Neuron (in vitro differentiated cells): Measurements from ENCODE around the gene TRERF1.
"Not testable (repeated sequence)": the region's sequence is repeated elsewhere in the genome, so short reads cannot be mapped to it uniquely, and the experiment has no call there.

Source experiments
- H2AFZ ChIP-seq: one replicate; pipeline ENCODE4 v1.6.1; 2013; ENCODE audit warnings: low read depth, mild to moderate bottlenecking, inconsistent platforms, low read length, moderate library complexity
- H3K27me3 ChIP-seq: one replicate; pipeline ENCODE4 v1.6.1; 2013; ENCODE audit warnings: low read length; ENCODE audit not compliant: insufficient read depth
- H3K36me3 ChIP-seq: one replicate; pipeline ENCODE4 v1.6.1; 2013; ENCODE audit warnings: low read length; ENCODE audit not compliant: insufficient read depth
- H3K4me1 ChIP-seq: one replicate; pipeline ENCODE4 v1.6.1; 2013; ENCODE audit warnings: low read length; ENCODE audit not compliant: insufficient read depth
- H3K4me3 ChIP-seq: 2 replicates; pipeline ENCODE4 v1.5.1; 2013; ENCODE audit warnings: mild to moderate bottlenecking, low read length, moderate library complexity
- H3K9me3 ChIP-seq: one replicate; pipeline ENCODE4 v1.6.1; 2013; ENCODE audit warnings: low read length

The TRERF1 gene

DNA sequence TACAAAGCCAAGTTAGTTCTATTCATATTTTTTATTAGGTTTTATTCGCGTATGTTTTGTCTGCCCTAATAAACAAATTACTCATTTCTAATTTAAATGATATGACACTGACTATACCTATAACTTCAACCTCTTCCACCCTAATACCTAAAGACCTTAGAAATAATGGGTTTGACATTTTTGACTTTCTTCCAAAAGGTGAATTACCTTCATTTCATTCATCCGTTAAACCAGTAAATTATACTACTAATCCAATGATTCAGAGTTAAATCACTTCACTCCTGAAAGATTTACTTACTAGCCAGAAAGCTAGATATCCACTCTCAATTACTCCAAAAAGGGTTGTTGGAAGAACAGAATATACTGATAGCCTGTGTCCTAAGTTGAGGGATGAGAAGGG is 239.3 kb downstream of the TRERF1 start:
- H2AFZ ChIP-seq: no peak overlapping the region
- H3K27me3 ChIP-seq: no peaks in the 10 kb centered on the region
- peaks cover 12% of the 10 kb centered on the region for H3K4me1 ChIP-seq
- H3K9me3 ChIP-seq: no peaks in the 10 kb centered on the region
- H3K4me3 ChIP-seq: no peak overlapping the region
- H3K36me3 ChIP-seq: peaks cover 54% of the 10 kb centered on the region

DNA sequence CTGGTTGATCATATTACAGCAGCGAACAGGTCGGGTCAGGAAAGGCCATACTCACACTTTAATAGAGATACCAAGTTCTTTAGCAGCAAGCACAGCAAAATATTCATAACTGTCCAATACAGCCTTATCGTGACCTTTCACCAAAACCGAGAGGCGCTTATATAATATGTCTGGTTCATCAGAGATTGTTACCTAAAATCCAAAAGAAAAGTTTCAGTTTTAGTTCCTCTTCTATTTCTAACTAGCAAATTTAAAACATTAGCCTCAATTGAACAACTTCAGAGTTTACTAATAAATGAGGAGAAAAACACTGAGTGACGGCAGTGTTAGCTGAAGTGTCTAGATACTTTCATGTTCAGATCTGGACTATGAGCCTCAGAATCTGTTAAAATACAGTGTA is 240.0 kb downstream of the TRERF1 start:
- no peak overlapping the region for H2AFZ ChIP-seq
- peaks cover 56% of the 10 kb centered on the region for H3K36me3 ChIP-seq
- H3K27me3 ChIP-seq: no peaks in the 10 kb centered on the region
- H3K4me3 ChIP-seq: no peak overlapping the region
- H3K4me1 ChIP-seq: peaks cover 6% of the 10 kb centered on the region
- H3K9me3 ChIP-seq: no peaks in the 10 kb centered on the region

DNA sequence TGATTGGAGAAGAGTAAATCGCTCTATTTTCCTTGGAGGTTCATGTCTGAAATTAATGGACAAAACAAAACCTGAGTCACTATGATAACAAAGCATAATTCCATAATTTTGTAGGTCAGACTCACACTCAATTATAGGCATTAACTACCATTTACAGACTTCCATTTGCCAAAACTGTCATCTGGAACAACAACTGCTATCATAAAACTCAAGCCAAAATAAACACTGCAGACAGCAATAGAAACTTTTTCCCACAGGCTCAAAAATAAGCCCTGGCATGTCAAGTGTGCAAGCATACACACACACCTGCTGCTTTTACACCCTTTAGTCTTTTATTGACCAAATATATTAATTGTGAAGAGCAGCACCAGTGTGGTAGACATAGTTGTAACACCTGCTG is 241.2 kb downstream of the TRERF1 start:
- Histone ChIP-seq H3K9me3 (no peaks in the 10 kb centered on the region), H3K36me3 (peaks cover 59% of the 10 kb centered on the region), H3K4me3 (no peak overlapping the region), H2AFZ (no peak overlapping the region), H3K4me1 (no peaks in the 10 kb centered on the region), H3K27me3 (no peaks in the 10 kb centered on the region)

DNA sequence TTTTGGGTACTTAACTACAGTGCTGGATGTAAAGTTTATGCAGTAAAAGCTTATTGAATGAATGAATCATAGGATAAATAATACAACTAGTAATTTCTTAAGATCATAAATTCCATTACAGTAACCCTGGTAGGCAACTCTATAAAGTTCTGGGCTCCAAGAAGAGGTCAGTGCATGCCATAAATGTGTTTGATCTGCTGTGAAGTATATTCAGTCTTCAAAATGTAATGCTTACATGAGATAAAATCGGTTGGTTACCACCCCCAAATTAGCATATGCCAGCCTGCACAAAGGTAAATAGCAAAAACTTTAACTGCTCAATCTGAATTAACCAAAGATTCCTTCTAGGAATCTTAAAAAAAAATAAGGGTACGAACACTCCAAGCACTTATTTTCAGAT is 244.2 kb downstream of the TRERF1 start:
- not testable (repeated sequence) for H3K9me3 ChIP-seq, H3K27me3 ChIP-seq, H3K4me1 ChIP-seq, H3K4me3 ChIP-seq, H2AFZ ChIP-seq
- peaks cover 54% of the 10 kb centered on the region for H3K36me3 ChIP-seq

DNA sequence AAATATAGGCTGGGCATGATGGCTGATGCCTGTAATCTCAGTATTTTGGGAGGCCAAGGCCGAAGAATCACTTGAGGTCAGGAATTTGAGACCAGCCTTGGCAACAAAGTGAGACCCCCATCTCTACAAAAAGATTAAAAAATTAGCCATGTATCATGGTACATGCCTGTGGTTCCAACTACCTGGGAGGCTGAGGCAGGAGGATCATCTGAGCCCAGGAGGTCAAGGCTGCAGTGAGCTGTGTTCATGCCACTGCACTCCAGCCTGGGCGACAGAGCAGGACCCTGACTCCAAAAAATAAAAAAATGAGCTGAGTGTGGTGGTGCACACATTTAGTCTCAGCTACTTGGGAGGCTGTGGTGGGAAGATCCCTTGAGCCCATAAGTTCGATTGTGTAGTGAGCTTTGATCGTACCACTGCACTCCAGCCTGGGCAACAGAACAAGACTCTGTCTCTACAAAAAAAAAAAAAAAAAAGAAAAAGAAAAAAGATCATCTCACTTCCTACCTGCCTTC is 246.9 kb downstream of the TRERF1 start:
- Histone ChIP-seq H3K4me3 (no peak overlapping the region), H3K9me3 (no peaks in the 10 kb centered on the region), H2AFZ (no peak overlapping the region), H3K4me1 (no peaks in the 10 kb centered on the region), H3K27me3 (no peaks in the 10 kb centered on the region), H3K36me3 (peaks cover 38% of the 10 kb centered on the region)

DNA sequence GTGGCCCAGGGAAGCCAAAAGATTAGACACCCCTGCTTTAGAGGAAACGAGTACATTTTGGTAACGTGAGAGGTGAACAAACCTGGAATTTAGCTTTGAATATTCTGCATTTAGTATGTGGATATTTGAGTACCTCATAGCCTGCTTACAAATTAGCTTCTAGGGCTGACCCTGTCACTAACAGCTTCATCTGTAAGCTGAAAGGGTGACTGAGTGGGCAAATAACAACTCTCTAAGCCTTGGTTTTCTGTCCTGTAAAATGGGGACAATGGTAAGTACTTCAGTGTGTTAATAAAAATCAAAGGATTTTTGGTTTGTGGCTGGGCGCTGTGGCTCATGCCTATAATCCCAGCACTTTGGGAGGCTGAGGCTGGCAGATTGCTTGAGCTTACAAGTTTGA is 248.5 kb downstream of the TRERF1 start:
- Histone ChIP-seq H2AFZ (no peak overlapping the region), H3K4me1 (no peaks in the 10 kb centered on the region), H3K4me3 (no peak overlapping the region), H3K9me3 (no peaks in the 10 kb centered on the region), H3K36me3 (peaks cover 26% of the 10 kb centered on the region), H3K27me3 (no peaks in the 10 kb centered on the region)

DNA sequence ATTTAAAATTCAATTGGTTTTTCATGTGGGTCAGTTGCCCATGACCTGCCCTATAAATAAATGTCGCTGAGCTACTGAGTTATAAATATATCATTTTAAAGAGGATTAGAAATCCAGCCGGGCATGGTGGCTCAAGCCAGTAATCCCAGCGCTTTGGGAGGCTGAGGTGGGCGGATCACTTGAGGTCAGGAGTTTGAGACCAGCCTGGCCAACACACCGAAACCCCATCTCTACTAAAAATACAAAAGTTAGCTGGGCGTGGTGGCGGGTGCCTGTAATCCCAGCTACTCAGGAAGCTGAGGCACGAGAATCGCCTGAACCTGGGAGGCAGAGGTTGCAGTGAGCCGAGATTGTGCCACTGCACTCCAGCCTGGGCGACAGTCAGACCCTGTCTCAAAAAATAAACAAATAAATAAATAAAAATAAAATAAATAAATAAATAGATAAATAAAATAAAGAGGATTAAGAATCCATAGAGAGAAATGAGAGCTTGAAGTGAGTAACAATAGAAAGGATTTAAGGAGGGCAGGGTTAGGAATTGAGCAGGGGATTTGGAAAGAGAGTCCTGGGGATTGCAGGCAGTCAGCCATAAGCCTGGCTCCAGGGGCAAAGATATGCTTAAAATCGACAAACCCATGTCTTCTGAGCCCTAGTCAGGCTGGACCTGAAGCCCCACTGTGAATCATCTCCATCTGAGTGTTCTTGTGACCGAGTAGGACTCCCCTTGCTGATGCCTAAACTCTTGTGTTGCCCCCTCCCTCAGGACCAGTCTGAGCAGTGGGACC is 249.4 kb downstream of the TRERF1 start:
- H3K27me3 ChIP-seq, H3K4me1 ChIP-seq, H3K9me3 ChIP-seq, H2AFZ ChIP-seq, H3K4me3 ChIP-seq: not testable (repeated sequence)
- H3K36me3 ChIP-seq: peaks cover 21% of the 10 kb centered on the region

DNA sequence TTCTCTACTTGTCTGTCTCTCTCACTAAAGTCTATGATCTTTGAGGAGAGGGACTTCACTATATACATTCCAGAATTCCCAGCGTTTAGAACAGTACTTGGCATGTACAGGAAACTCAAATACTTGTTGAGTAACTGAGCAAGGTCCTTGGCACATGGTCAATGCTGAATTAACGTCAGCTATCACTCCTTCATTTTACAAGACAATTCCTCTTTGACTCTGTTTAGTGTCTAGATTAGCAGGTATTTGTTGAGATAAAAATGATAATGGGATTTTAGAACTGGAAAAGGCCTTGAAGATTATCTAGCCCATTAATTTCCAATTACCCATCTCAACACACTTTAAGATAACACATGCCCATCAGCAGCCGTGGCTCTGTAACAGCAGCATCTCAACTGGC is 250.3 kb downstream of the TRERF1 start:
- Histone ChIP-seq H3K4me3 (no peak overlapping the region), H3K36me3 (peaks cover 16% of the 10 kb centered on the region), H3K27me3 (no peaks in the 10 kb centered on the region), H3K4me1 (no peaks in the 10 kb centered on the region), H2AFZ (no peak overlapping the region), H3K9me3 (no peaks in the 10 kb centered on the region)

DNA sequence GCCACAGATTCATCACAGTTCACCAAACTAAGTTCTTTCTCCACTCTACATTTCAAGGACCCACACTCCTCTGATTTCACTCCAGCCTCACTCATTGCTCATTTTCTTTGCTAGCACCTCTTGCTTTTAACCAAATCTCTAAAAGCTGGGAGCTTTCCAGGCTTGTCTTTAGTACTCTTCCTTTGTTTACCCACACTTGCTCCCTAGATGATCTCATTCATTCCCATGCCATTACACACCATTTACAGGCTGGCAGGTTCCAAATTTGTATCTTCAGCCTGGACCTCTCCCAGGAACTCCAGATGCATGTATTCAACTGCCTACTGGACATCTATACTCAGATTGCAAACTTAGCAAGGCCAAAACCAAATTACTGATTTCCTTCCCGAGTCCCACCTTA is 251.7 kb downstream of the TRERF1 start:
- H2AFZ ChIP-seq: no peak overlapping the region
- no peaks in the 10 kb centered on the region for H3K9me3 ChIP-seq
- no peaks in the 10 kb centered on the region for H3K4me1 ChIP-seq
- no peaks in the 10 kb centered on the region for H3K27me3 ChIP-seq
- peaks cover 16% of the 10 kb centered on the region for H3K36me3 ChIP-seq
- no peak overlapping the region for H3K4me3 ChIP-seq

DNA sequence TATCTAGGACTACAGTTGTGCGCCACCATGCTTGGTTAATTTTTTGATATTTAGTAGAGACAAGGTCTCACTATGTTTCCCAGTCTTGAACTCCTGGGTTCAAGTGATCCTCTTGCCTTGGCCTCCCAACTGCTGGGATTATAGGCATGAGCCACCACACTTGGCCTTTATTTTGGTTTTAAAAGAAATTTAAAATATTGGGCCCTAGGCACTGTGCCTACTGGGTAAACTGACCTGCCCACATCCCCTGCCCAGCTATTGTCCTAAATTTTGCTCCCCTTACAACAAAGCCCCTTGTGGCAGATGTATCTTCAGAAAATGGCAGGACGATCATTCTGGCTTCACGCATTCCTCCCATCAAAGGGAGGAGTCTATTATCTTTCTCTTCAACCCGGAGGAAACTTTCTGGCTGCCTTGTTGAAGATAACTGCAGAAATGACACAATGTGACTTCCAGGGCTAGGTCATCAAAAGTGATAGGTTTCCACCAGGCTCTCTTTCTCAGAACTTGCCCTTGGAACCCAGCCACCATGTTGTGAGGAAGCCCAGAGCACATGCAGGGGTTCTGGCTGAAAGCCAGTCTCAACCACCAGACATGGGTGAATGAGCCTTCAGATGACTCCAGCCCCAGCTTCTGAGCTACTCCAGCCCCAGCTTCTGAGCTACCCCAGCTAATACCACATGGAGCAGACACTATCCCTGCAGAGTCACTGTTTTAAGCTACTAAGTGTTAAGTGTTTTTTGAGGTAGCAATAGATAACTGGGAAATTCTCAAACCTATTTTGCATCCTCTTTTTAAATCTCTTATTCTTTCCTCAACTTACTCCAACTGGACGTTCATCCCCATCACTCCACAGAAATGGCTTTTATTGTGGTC is 252.4 kb downstream of the TRERF1 start:
- Histone ChIP-seq H3K36me3 (peaks cover 12% of the 10 kb centered on the region), H3K27me3 (no peaks in the 10 kb centered on the region), H2AFZ (no peak overlapping the region)

DNA sequence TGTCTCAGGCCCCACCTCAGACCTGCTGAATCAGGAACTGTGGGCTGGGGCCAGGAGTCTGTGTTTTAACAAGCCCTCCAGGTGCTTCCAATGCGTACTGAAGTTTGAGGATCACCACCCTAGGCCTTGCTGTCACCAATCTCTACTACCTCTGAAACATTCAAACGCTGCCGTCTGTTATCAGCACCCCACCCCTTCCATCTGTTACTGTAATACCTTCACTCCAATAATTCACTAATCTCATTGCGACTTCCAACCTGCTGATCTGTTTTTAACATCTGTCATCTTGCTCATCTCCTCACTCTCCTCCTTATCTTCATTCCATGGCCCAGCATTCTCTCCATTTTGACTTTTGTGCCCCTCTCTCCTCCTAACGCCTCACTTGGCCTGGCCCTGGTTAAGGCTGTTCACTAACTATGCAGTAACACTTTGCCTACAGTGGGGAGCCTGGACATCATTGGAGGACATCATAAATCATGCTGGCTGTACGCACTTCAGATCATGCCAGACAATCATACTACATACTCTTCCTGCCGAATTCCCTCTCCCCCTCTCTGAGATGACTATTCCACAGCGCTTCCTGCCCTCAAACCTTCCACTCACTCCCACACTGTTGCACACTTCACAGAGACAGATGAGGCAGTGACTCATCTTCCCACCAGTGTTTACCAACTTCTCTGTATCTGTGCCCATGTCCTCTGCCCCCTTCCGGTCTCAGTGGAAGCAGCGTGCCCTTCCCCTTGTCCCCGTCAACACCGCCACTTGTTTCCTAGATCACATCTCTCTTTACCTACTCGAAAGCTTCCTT is 254.0 kb downstream of the TRERF1 start:
- no peak overlapping the region for H2AFZ ChIP-seq
- H3K36me3 ChIP-seq: peaks cover 10% of the 10 kb centered on the region
- no peaks in the 10 kb centered on the region for H3K4me1 ChIP-seq
- no peak overlapping the region for H3K4me3 ChIP-seq
- no peaks in the 10 kb centered on the region for H3K9me3 ChIP-seq
- no peaks in the 10 kb centered on the region for H3K27me3 ChIP-seq

More for the DNA sequence above, 252.4 kb downstream of the TRERF1 start:
- H3K4me3 ChIP-seq: no peak overlapping the region
- H3K4me1 ChIP-seq: no peaks in the 10 kb centered on the region
- no peaks in the 10 kb centered on the region for H3K9me3 ChIP-seq

DNA sequence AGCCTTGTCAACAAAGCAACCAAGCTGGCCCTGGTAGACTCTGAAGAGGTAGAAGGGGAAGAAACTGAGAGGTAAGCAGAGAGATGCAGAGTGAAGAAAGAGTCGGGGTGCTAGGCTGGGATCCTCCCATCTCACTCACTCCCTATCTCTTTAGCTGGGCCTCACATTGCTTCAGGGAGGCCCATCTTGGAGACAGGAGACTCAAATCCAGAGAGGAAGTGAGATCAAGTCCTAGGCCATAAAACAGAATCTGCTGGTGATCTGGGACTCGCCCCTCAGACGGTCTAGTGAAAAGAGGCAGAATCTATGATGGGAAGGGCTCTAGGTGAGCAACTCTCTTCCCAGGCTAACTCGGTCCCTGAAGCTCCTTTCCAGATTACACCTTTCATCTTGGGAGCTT is 256.3 kb downstream of the TRERF1 start:
- no peak overlapping the region for H3K4me3 ChIP-seq
- peaks cover 2% of the 10 kb centered on the region for H3K36me3 ChIP-seq

DNA sequence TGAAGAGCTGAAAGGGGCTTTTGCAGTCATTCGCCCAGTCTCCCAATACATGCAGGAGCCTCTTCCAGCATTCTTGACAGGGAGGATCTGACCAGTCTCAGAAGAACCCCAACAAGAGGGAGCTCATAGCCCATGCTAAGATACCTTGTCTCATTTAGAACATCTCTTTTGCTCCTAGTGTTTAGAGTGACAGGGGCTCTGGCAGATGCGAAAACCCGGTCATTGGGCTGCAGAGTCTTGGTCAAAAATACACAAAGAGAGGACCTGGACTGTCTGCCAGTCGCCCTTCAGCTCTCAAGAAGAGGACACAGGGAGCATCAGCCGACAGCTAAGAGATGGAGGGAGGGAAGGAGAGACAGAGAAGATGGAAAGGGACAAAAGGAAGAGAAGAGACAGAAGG is 257.7 kb downstream of the TRERF1 start:
- H3K36me3 ChIP-seq: no peaks in the 10 kb centered on the region
- no peaks in the 10 kb centered on the region for H3K27me3 ChIP-seq
- no peak overlapping the region for H3K4me3 ChIP-seq
- H3K4me1 ChIP-seq: no peaks in the 10 kb centered on the region
- H2AFZ ChIP-seq: no peak overlapping the region
- H3K9me3 ChIP-seq: no peaks in the 10 kb centered on the region

More for the DNA sequence above, 256.3 kb downstream of the TRERF1 start:
- H3K27me3 ChIP-seq: no peaks in the 10 kb centered on the region
- H2AFZ ChIP-seq: no peak overlapping the region
- no peaks in the 10 kb centered on the region for H3K9me3 ChIP-seq
- no peaks in the 10 kb centered on the region for H3K4me1 ChIP-seq
